Measurements from ENCODE around the gene SNRNP200.

Gene SNRNP200

DNA sequence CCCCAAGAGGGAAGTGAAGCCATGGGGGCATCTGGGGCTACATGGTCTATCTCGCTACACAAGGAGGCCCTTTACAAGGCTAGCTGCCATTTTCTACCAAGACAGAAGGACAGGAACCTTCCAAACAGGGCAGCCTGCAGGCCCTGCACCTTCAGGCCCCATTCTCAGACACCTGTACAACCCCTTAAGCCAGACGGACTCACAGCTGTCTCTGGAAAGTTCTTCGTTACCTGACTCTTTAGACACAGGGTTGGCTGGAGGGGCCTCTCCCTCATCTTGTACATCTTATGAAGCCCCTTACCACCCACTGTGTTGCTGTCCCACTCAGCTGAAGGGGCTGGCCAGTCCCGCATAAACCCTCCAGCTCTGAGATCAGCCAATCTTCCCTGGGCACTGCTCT is 56.7 kb downstream of the SNRNP200 start:
- DNase-seq: no peak

DNA sequence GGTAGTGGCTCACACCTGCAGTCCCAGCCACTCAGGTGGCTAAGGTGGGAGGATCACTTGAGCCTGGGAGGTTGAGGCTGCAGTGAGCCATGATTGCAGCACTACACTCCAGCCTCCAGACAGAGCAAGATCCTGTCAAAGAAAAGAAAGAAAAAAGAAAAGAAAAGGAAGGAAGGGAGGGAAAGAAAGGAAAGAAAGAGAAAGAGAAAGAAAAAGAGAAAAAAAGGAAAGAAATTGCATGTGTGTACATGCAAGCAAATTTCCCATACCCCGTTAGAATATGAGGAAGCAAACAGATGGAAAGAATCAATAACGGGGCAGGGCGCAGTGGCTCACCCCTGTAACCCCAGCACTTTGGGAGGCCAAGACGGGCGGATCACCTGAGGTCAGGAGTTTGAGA is 57.5 kb downstream of the SNRNP200 start:
- no peak for DNase-seq

DNA sequence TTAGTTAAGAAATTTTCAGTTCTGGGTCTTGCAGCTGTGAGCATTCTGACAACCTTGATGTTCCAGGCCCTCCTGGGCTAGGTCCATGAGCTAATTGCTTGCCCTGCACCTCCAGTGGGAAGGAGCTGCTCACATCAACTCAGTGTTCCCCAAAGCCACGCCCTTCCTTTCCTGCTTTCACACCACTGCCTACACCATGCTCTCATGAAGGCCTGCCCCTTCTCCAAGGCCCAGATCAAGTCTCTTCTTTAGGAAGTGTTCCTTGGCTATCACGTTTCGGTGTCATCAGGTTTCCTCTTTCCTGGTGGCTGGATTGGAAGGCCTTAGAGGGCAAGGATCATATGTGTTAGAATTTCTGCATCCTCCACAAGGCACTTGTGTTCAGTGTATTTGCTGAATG is 58.3 kb downstream of the SNRNP200 start:
- no peak for DNase-seq

DNA sequence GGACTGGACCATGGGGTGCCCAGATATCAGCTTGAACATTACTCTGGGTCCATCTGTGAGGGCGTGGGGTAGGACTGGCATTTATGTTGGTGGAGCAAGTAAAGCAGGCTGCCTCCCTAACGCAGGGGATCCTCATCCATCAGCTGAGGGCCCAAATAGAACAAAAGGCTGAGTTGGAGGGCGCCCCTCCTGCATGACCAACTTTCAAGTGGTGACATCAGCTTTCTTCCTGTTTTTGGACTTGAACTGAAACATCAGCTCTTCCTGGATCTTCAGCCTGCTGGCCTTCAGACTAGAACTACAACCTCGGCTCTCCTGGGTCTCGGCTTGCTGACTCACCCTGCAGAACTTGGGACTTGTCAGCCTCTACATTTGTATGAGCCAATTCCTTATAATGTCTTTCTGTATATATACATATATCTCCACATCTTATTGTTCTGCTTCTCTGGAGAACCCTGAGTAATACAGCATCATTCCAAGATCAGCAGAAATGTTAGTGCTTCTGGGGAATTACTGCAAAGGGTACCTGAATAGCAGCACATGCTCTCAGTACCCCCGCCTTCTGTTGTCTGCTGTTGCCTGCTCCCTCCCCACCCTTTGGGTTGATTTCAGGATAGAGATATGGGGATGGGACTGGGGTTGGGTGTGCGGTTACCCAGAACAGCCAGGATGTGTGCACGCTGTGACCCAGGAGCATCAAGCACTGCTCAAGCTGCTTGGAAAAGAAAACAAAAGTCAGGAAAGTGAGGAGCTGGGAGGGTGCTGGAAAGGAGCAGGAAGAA is 59.5 kb downstream of the SNRNP200 start:
- DNase-seq: no peak

DNA sequence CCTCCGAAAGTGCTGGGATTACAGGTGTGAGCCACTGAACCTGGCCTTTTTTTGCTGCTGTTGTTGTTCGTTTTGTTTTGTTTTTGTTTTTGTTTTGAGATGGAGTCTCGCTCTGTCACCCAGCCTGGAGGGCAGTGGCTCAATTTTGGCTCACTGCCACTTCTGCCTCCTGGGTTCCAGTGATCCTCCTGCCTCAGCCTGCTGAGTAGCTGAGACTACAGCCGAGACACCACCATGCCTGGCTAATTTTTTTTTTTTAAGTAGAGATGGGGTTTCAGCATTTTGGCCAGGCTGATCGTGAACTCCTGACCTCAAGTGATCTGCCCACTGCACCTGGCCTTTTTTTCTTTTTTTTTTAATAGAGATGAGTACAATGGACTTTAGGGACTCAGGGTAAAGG is 61.5 kb downstream of the SNRNP200 start:
- DNase-seq: no peak

DNA sequence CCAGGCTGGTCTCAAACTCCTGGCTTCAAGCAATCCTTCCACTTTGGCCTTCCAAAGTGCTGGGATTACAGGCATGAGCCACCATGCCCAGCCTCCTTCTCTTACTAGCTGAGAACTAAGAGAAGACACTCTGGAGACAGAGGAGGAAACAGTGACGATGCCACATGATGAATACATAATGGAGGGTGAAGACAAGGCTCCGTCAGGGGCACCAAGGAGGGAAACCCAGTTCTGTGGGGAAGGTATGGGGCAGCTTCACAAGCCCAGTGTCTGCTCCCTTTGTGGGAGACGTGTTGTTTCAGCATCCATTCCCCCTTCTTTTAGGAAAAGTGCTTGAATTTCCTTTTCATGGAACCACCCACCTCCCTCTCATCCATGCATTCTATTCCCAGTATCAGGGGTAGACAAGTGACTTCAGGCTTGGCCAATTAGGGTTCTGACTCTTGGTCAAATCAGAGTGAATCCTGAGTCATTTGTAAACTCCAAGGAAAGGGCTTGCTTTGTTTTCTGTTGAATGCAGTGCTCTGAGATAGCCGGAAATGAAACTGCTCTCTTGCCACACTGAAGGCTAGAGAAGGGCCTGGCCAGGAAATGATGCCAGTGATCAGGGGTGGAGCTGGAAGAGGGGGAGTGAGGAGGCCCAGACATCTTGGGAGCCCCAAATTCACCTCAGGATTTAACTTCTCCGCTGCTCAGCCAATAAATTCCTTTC is 63.3 kb downstream of the SNRNP200 start:
- DNase-seq: peak; percentile 23

DNA sequence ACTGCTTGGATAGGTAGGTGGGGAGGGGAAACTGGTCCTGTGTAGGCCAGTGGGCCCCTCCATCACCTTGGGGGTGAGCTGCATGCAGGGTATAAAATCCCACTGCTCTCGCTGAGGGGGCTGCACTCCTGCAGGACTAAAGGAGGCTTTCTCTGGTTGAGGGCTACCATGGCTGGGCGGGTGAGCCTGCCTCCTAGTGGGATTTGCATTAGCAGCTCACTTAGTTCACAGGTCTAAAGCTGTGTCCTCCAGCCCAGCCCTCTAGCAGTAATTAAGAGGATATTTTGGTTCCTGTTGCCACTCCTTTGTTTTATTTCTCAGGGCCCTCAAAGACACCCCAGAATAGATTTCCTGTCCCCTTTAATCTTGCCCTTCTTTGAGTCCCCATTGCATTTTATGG is 64.1 kb downstream of the SNRNP200 start:
- no peak for DNase-seq

DNA sequence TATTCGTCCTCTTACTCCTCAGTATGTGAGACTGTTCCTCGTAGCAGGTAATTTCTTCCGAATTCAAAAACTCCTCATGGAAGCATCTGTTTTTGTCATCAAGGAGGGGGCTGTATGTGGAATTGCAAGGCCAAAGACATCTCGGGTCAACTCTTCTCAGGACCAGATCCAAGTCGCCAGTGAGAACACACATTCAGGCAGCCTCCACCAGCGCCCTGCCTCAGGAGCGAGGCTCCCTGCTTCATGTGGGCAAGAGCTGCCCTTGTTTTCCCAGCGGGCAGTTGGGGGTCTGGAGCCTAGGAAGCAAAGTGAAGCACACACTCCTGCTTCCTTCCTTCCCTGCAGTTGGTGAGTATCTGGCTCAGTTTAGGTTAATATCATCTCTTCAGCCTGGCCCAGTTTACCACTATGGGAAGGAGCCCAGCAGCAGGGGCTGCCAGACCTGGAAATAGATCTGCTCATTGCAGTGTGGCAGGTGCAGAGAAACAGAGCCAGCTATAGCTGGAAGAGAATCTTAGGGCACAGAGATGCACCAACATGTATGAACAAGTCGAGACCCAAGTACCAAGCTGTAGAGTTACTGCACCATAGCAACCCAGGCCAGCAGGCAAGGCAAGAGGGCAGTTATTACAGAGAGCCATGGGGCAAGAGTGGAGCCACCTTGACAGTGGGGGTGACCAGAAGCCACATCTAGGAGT is 64.9 kb downstream of the SNRNP200 start:
- no peak for DNase-seq

DNA sequence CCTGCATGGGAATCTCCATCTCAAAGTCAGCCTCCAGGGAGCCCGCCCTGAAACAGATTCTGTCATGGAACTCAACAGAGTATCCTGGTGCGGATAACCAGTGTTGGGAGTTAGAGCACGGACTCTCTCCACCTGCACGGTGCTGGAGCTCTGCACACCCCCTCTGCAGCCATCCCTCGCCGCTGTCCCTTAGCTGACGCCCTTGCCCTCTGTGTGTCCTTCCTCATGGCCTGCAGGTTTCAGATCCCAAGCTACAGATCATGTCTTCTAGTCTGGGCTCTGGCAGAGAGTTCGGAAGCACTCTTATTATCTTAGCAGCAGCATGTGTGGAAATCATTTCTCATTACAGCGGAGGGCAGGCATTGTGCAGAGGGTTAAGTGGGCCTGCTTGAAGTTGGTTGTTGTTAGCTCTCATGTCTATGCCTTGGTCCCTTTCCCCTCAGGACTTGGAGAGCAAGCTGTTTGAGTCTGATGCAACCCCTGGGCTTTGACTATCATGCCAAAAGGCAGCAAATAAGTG is 65.5 kb downstream of the SNRNP200 start:
- DNase-seq: no peak

DNA sequence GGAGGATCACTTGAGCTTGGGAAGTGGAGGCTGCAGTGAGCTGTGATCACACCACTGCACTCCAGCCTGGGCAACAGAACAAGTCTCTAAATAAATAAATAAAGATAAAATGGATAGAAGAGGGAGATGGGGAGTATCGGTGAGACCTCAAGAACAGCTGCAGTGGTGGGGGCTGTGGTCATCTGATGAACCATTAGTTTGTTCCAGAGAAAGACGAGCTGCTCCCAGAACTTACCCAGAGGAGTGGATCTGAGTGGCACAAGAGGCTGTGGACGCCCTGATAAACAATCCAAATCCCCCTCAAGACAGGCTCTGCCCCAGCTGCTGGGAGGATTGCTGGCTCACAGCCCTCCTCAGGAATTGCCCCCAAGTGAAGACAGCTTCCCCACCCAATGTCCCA is 66.3 kb downstream of the SNRNP200 start:
- no peak for DNase-seq

DNA sequence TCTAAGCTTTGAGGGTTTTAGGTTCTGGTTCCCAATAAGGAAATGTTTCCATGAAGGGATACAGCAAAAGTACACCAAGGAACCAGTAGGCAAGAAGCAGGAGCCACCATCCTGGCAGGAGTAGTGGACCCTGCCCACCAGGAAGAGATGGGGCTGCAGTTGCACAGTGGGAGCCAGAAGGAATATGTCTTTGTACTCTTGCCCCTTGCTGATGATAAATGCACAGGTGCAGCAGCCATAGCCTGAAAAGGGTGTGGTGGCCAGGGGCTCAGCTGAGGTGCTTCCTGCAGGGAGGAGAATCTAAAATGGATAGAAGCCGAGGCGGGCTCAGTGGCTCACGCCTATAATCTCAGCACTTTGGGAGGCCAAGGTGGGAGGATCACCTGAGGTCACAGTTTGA is 67.1 kb downstream of the SNRNP200 start:
- no peak for DNase-seq

DNA sequence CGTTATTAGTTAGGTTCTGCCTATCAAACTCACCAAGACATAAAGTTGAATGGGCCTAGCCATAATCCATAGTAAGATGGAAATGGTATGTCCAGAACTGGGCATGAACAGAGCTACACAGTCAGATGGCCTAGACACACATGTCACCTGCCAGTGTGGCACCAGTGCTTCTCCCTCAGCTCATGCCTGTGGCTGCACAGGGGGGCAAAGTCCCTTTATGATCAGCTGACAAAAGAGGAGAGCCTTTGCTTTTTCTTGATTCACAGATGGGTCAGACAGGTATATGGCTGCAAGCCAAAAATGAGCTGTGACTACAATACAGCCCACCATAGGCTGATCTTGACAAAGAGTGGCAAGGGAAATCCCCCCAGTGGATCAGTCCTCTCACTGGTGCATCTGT is 68.5 kb downstream of the SNRNP200 start:
- no peak for DNase-seq

DNA sequence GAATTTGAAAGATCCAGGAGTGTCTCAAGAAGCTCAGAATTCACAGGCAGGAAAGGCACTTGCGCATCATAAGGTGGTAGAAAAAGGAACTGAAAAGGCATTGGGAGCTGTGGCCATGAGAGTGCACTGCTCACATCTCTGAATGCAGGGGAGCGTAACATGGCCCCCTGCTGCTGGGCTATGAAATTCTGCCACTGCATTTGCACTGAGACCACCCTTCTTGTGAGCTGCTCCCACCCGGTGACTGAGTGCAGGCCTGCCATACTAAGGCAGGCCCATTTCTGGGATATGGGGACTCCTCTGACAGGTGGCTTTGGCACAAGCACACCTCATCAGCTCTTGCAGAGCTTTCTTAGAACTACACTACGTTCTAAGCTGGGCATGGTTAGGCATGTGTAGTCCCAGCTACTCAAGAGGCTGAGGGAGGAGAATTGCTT is 71.4 kb downstream of the SNRNP200 start:
- no peak for DNase-seq

DNA sequence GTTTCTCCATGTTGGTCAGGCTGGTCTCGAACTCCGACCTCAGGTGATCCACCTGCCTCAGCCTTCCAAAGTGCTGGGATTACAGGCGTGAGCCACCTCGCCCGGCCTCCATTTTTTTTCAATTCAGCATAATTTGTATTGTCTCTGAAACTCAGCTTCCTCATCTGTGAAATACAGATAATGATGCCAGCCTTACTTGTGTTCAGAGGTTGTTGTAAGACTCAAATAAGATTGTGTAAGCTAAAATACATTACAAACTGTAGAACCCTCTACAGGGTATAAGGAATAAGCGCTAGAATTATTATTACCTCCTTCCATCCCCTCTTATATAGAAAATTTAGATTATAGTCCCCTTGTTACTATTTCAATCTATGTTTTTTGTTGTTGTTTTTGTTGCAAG is 71.9 kb downstream of the SNRNP200 start:
- no peak for DNase-seq

DNA sequence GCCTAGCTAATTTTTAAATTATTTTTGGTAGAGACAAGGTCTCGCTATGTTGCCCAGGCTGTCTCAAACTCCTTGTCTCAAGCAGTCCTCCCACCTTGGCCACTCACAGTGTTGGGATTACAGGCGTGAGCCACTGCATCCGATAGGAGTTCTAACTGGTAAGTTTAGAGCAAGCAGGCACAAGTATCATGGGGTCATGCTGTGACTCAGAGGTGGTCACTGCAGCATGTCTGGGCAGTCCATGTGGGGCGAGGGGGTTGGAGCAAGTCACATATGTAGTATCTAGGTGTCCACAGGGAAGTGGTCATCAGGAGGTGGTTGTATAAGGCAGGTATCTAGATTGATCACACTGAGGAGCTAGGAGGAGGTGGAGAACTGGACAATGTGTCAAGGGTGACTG is 74.0 kb downstream of the SNRNP200 start:
- DNase-seq: no peak

DNA sequence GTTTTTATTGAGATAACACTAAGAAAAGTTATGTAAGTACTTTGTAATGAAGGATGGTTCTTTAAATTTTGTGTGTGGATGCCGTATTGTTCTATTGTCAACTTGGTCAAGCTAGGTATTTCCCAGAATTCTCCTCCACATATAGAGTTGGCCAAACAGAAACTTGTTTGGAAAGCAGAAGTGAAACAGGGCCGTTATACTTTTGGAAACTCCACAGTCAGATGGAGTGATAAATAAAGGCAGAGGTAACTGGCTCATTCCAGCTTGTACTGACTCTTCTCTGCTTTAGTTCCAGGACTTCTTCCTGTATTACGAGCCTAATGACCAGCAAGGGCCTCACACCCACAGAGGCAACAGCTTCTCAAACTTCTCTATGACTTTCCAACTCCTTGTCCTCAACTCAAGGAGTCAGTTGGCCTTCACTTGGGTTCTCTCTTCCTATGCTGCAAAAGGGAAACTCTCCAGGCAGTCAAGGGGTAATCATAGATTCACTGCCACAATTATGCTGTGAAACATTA is 80.3 kb downstream of the SNRNP200 start:
- DNase-seq: no peak
